Keratinocyte (primary cell): Measurements from ENCODE around the gene OBSCN. TPM values are rescaled to one million over a fixed set of nuclear protein-coding genes. Genes with fewer than 3 reads are reported as not detected.

Source experiments
- DNase-seq: peaks from one replicate; pipeline ENCODE4 v3.0.0-alpha.2; 2011; ENCODE audit warnings: low read depth, missing footprints, low spot score
- FAIRE-seq: peaks from 2 replicates; lab custom pipeline; 2011; peaks lifted over from hg19 to GRCh38; lab: Jason Lieb, UNC
- H2AFZ ChIP-seq: 2 replicates; pipeline ENCODE4 v1.6.0; 2012; ENCODE audit warnings: low read length, control low read depth, inconsistent platforms; ENCODE audit not compliant: control insufficient read depth
- H3K27ac ChIP-seq: 2 replicates; pipeline ENCODE4 v1.5.1; 2011; ENCODE audit warnings: low read length; ENCODE audit not compliant: control insufficient read depth, insufficient read depth
- H3K27me3 ChIP-seq: 3 replicates; pipeline ENCODE4 v1.6.0; 2011; ENCODE audit warnings: low read length; ENCODE audit not compliant: control insufficient read depth, insufficient read depth; ENCODE audit errors: extremely low read depth
- H3K36me3 ChIP-seq, 2 experiments: 2 replicates in 1 of 2; 3 replicates in 1 of 2; pipeline ENCODE4 v1.5.1; 2011; ENCODE audit warnings: low read length in 2 of 2, mild to moderate bottlenecking in 1 of 2; ENCODE audit not compliant: control insufficient read depth in 2 of 2, insufficient read depth in 2 of 2; ENCODE audit errors: extremely low read depth in 1 of 2
- H3K4me1 ChIP-seq: 3 replicates; pipeline ENCODE4 v1.5.1; 2011; ENCODE audit warnings: low read length; ENCODE audit not compliant: control insufficient read depth, insufficient read depth; ENCODE audit errors: extremely low read depth
- H3K4me2 ChIP-seq: 3 replicates; pipeline ENCODE4 v1.6.0; 2011; ENCODE audit warnings: low read depth, low read length; ENCODE audit not compliant: control insufficient read depth, insufficient read depth; ENCODE audit errors: extremely low read depth
- H3K4me3 ChIP-seq, 3 experiments: fragments of 200-600 bp in 1 of 3; sonication (generic) in 1 of 3; 2 replicates in 2 of 3; 3 replicates in 1 of 3; pipeline ENCODE4 v1.5.1; 2011 to 2016; ENCODE audit warnings: low read length in 3 of 3, mild to moderate bottlenecking in 3 of 3, control low read depth in 2 of 3, inconsistent platforms in 1 of 3, low read depth in 1 of 3, mixed read lengths in 1 of 3, mixed run types in 1 of 3, moderate library complexity in 1 of 3; ENCODE audit not compliant: control insufficient read depth in 2 of 3, insufficient read depth in 2 of 3; ENCODE audit errors: extremely low read depth in 1 of 3
- H3K79me2 ChIP-seq: 2 replicates; pipeline ENCODE4 v1.6.0; 2012; ENCODE audit warnings: low read length; ENCODE audit not compliant: control insufficient read depth, insufficient read depth
- H3K9ac ChIP-seq: 3 replicates; pipeline ENCODE4 v1.6.0; 2011; ENCODE audit warnings: low read length; ENCODE audit not compliant: control insufficient read depth, insufficient read depth; ENCODE audit errors: extremely low read depth
- H3K9me1 ChIP-seq: 3 replicates; pipeline ENCODE4 v1.6.0; 2011; ENCODE audit warnings: low read length; ENCODE audit not compliant: control insufficient read depth, insufficient read depth; ENCODE audit errors: extremely low read depth
- H3K9me3 ChIP-seq: 2 replicates; pipeline ENCODE4 v1.5.1; 2012; ENCODE audit warnings: low read depth, low read length; ENCODE audit not compliant: control insufficient read depth
- H4K20me1 ChIP-seq: 3 replicates; pipeline ENCODE4 v1.6.0; 2011; ENCODE audit warnings: low read length; ENCODE audit not compliant: control insufficient read depth, insufficient read depth; ENCODE audit errors: extremely low read depth
- EZH2 ChIP-seq: IDR thresholded peaks from one replicate; pipeline ENCODE4 v1.6.1; 2012; ENCODE audit warnings: inconsistent platforms, mild to moderate bottlenecking, low read length, moderate library complexity
- dilution Hi-C: fragments of 300-500 bp; cut with MboI; formaldehyde crosslinking; loops from one replicate; pipeline ENCODE4 v1.7.0; 2020; ENCODE audit warnings: low sequenced_read_pairs; ENCODE audit not compliant: extremely low pct_ligation_motif_present
- polyA plus RNA-seq, 5 experiments: library from polyadenylated mRNA; depleted of rRNA in 3 of 5; stranded (reverse) in 3 of 5; stranded (forward) in 1 of 5; unstranded in 1 of 5; fragments of >200 nt; gene quantifications; 1 replicate in 1 of 5; 2 replicates in 3 of 5; 3 replicates in 1 of 5; pipeline versions ENCODE4 v1.2.1 to v1.2.3, GENCODE V29; 2011 to 2012; ENCODE audit warnings: missing spikeins in 2 of 5, low read depth in 1 of 5, low replicate concordance in 1 of 5
- TF ChIP-seq, protein P1 (sequence below), 3 experiments: IDR thresholded peaks in 1 of 3; conservative IDR thresholded peaks in 1 of 3; optimal IDR thresholded peaks in 1 of 3; 2 replicates in 2 of 3; 3 replicates in 1 of 3; pipeline versions ENCODE3 to v1.5.1; 2011; ENCODE audit warnings: low read length in 3 of 3, mild to moderate bottlenecking in 3 of 3, moderate library complexity in 2 of 3, control low read depth in 1 of 3, inconsistent platforms in 1 of 3; ENCODE audit not compliant: insufficient read depth in 2 of 3; ENCODE audit errors: extremely low read depth in 1 of 3

The OBSCN gene
- polyA plus RNA-seq, 1 donor (not counting 4 experiments of a cell fraction or from before 2014, with no cell fraction given) = 1.8 TPM

DNA sequence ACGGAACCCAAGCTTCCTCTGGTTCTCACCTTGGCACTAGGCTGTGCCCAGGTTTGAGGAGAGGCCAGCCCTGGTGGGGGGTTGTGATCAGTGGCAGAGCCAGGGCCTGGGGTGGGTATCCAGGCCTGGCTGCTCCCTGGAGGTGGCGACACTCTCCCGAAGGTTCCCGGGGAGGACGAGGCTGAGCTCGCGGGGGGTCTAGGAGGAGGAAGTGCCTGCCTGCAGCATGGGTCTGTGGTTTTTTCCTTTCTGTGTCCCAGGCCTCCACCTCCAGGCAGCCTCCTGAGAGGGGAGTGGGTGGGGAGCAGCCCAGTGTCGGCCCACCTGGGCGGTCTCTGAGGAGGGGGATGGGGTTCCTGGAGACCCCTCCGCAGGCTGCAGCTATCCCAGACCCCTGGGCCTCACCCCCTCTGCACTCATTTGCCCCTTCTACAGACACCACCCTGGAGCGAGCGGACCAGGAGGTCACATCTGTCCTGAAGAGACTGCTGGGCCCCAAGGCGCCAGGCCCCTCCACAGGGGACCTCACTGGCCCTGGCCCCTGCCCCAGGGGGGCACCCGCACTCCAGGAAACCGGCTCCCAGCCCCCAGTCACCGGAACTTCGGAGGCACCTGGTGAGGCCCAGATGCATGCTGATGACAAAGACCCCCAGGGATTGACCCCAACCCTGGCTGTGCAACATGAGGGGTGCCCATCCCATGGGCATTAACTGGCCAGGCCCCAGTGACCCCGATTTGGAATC is 154.5 kb downstream of the OBSCN start:
- Histone ChIP-seq H3K9ac (no peak overlapping the region), H3K4me2 (no peak overlapping the region), H3K9me1 (no peaks in the 10 kb centered on the region), H3K27ac (no peak overlapping the region), H3K36me3 (no peaks in the 10 kb centered on the region), H4K20me1 (no peaks in the 10 kb centered on the region), H3K79me2 (no peaks in the 10 kb centered on the region), H3K4me1 (no peaks in the 10 kb centered on the region), H2AFZ (no peak overlapping the region), H3K27me3 (no peaks in the 10 kb centered on the region), H3K4me3 (no peak overlapping the region), H3K9me3 (no peaks in the 10 kb centered on the region)
- DNase-seq (no peak), FAIRE-seq (no peak)
- dilution Hi-C loops = no loop called here
- no peak for TF ChIP-seq EZH2
- TF ChIP-seq, protein P1, sequence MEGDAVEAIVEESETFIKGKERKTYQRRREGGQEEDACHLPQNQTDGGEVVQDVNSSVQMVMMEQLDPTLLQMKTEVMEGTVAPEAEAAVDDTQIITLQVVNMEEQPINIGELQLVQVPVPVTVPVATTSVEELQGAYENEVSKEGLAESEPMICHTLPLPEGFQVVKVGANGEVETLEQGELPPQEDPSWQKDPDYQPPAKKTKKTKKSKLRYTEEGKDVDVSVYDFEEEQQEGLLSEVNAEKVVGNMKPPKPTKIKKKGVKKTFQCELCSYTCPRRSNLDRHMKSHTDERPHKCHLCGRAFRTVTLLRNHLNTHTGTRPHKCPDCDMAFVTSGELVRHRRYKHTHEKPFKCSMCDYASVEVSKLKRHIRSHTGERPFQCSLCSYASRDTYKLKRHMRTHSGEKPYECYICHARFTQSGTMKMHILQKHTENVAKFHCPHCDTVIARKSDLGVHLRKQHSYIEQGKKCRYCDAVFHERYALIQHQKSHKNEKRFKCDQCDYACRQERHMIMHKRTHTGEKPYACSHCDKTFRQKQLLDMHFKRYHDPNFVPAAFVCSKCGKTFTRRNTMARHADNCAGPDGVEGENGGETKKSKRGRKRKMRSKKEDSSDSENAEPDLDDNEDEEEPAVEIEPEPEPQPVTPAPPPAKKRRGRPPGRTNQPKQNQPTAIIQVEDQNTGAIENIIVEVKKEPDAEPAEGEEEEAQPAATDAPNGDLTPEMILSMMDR (optimal IDR thresholded peaks at IDR 0.05 in 1 of 3, IDR thresholded peaks at IDR 0.05 in 1 of 3, conservative IDR thresholded peaks at IDR 0.05 in 1 of 3; ENCODE audit: extremely low read depth in 1 of 3, insufficient read depth in 2 of 3, low read length in 3 of 3) = no peak

DNA sequence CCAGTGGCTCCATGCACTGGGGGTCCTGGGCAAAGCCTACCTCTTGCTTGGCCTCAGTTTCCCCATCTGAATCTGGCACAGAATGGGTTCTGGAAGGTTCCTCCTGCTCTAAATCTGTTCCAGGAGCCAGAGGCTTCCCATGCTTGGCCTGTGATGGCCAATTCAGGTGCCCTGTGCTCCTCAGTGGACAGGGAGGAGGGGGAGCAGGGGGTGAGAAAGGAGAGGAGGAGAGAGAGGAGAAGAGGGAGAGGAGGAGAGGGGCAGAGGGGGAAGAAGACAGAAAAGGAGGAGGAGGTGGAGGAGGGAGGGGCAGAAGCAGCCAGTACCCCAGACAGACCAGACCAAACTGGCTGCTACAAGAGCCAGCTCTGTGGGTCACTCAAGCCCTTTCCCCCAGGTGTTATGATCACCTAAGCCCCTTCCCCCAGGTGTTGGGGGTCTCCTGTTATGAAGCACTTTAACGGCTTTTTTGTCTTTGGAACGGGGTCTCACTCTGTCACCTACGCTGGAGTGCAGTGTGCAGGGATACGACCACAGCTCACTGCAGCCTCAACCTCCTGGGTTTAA is 155.1 kb downstream of the OBSCN start:
- H3K9ac ChIP-seq = no peak overlapping the region
- no peaks in the 10 kb centered on the region for H3K9me1 ChIP-seq
- H3K4me1 ChIP-seq = no peaks in the 10 kb centered on the region
- no peak for FAIRE-seq
- H3K27me3 ChIP-seq = no peaks in the 10 kb centered on the region
- TF ChIP-seq, protein P1 (optimal IDR thresholded peaks at IDR 0.05 in 1 of 3, IDR thresholded peaks at IDR 0.05 in 1 of 3, conservative IDR thresholded peaks at IDR 0.05 in 1 of 3; ENCODE audit: extremely low read depth in 1 of 3, insufficient read depth in 2 of 3, low read length in 3 of 3) = no peak
- TF ChIP-seq EZH2 = no peak
- dilution Hi-C loops = no loop called here
- H3K36me3 ChIP-seq = no peaks in the 10 kb centered on the region
- no peak overlapping the region for H3K4me3 ChIP-seq
- H3K4me2 ChIP-seq = no peak overlapping the region
- no peak overlapping the region for H2AFZ ChIP-seq
- no peak overlapping the region for H3K27ac ChIP-seq
- H4K20me1 ChIP-seq = no peaks in the 10 kb centered on the region
- no peak for DNase-seq
- no peaks in the 10 kb centered on the region for H3K9me3 ChIP-seq
- H3K79me2 ChIP-seq = no peaks in the 10 kb centered on the region
